ENCODE data around the gene DAB1.

DNA sequence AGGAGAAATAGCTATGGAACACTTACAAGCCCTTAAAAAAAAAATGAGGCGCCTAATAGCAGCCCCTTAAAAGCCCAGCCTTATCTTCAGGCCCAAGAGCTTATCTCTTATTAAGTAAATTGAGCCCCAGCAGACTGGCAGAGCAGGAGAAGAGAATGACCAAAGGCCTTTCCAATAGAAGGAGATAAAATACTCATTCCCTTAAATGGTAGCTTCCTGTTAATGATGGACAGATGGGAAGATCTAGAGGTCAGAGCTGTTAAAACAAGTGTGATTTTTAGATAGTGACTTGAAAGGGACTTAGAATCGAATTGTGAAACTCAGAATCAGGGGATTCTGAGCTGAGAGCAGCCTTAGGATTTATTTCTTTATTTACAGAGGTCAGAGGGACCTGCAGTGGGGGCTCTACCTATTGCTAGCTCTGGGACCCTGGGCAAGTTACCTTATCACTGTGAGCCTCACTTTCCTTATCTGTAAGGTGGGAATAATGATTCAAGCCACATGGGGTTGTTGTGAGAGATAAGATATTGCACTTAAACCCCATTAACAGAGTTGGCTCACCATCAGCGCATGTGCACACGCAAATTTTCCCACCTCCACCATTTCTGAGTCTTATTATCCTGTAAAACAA lies 356.8 kb downstream of the DAB1 start:
- no peak for TF ChIP-seq ZNF792 (tag by site-specific recombination; IDR thresholded peaks at IDR 0.05)
- no peak for TF ChIP-seq ZNF223 (tag by site-specific recombination; IDR thresholded peaks at IDR 0.05)
